Measurements from ENCODE around the gene RFC2. TPM values are rescaled to one million over a fixed set of nuclear protein-coding genes. Genes with fewer than 3 reads are reported as not detected.
"Not testable (repeated sequence)": the region's sequence is repeated elsewhere in the genome, so short reads cannot be mapped to it uniquely, and the experiment has no call there.

Gene RFC2
- total RNA-seq, 2 experiments from 2014 or later: 80.8 to 81.1 TPM

- no peaks in the 10 kb centered on the region for H3K9me3 Mint-ChIP-seq
- no peaks in the 10 kb centered on the region for H3K36me3 Mint-ChIP-seq
- peaks cover 14% of the 10 kb centered on the region for H3K4me1 Mint-ChIP-seq (ENCODE audit: low read depth)
- ChIA-PET CTCF (interaction anchor here (1.4 to 5.1 kb wide), 2 partner anchors 13 to 181 kb away, joined by 4 to 32 read pairs; no protein-coding TSS in a partner anchor), POLR2A (no interaction called here)
- intact Hi-C loops (cut with micrococcal nuclease): no loop called here
- DNase-seq: no peak
- H3K27ac Mint-ChIP-seq: no peak overlapping the region
- H3K4me3 Mint-ChIP-seq: no peak overlapping the region
- no peaks in the 10 kb centered on the region for H3K27me3 Mint-ChIP-seq
Measured at GRCh38 chr7:74220229-74220628, 34.0 kb downstream of the RFC2 start.

GRCh38 chr7:74219416-74219815 is 34.8 kb downstream of the RFC2 start:
- no peaks in the 10 kb centered on the region for H3K27me3 Mint-ChIP-seq
- H3K36me3 Mint-ChIP-seq: no peaks in the 10 kb centered on the region
- ChIA-PET POLR2A (no interaction called here), CTCF (interaction anchor here (1.4 to 5.1 kb wide), 2 partner anchors 13 to 182 kb away, joined by 4 to 32 read pairs; no protein-coding TSS in a partner anchor)
- no peak overlapping the region for H3K27ac Mint-ChIP-seq
- intact Hi-C loops (cut with micrococcal nuclease): no loop called here
- DNase-seq: no peak
- H3K4me1 Mint-ChIP-seq (ENCODE audit: low read depth): peaks cover 14% of the 10 kb centered on the region
- H3K9me3 Mint-ChIP-seq: no peaks in the 10 kb centered on the region
- no peak overlapping the region for H3K4me3 Mint-ChIP-seq

- no peaks in the 10 kb centered on the region for H3K27me3 Mint-ChIP-seq
- H3K4me3 Mint-ChIP-seq: no peak overlapping the region
- no peaks in the 10 kb centered on the region for H3K9me3 Mint-ChIP-seq
- no peaks in the 10 kb centered on the region for H3K36me3 Mint-ChIP-seq
- peaks cover 14% of the 10 kb centered on the region for H3K4me1 Mint-ChIP-seq (ENCODE audit: low read depth)
- CTCF ChIA-PET: interaction anchor here (2.1 to 5.1 kb wide), 2 partner anchors 12 to 183 kb away, joined by 11 to 32 read pairs; no protein-coding TSS in a partner anchor
- DNase-seq: no peak
- H3K27ac Mint-ChIP-seq: no peak overlapping the region
- intact Hi-C loops (cut with micrococcal nuclease): no loop called here
- POLR2A ChIA-PET: no interaction called here
Measured at GRCh38 chr7:74218343-74218698, 35.9 kb downstream of the RFC2 start.

GRCh38 chr7:74217455-74218342 is 36.5 kb downstream of the RFC2 start:
- peak; percentile 36 for DNase-seq
- H3K9me3 Mint-ChIP-seq: no peaks in the 10 kb centered on the region

GRCh38 chr7:74216361-74216761 is 37.8 kb downstream of the RFC2 start:
- H3K27ac Mint-ChIP-seq: no peak overlapping the region
- H3K27me3 Mint-ChIP-seq: no peaks in the 10 kb centered on the region
- H3K36me3 Mint-ChIP-seq: no peaks in the 10 kb centered on the region
- no peaks in the 10 kb centered on the region for H3K9me3 Mint-ChIP-seq
- H3K4me1 Mint-ChIP-seq (ENCODE audit: low read depth): peaks cover 14% of the 10 kb centered on the region
- H3K4me3 Mint-ChIP-seq: no peak overlapping the region
- ChIA-PET CTCF (interaction anchor here (5.1 kb wide), 1 partner anchor 10 kb away, joined by 32 read pairs; no protein-coding TSS in a partner anchor), POLR2A (no interaction called here)
- no peak for DNase-seq
- intact Hi-C loops (cut with micrococcal nuclease): no loop called here

More at GRCh38 chr7:74217455-74218342, 36.5 kb downstream of the RFC2 start:
- Mint-ChIP-seq H3K4me1 (ENCODE audit: low read depth) (peaks cover 14% of the 10 kb centered on the region), H3K27me3 (no peaks in the 10 kb centered on the region), H3K4me3 (no peak overlapping the region), H3K27ac (no peak overlapping the region), H3K36me3 (no peaks in the 10 kb centered on the region)
- intact Hi-C loops (cut with micrococcal nuclease): no loop called here
- ChIA-PET CTCF (interaction anchor here (2.1 to 5.1 kb wide), 2 partner anchors 11 to 183 kb away, joined by 11 to 32 read pairs; no protein-coding TSS in a partner anchor), POLR2A (interaction anchor here (0.6 kb wide), 1 partner anchor 86 kb away, joined by 4 read pairs; no protein-coding TSS in a partner anchor)

GRCh38 chr7:74215921-74216320 is 38.3 kb downstream of the RFC2 start:
- Mint-ChIP-seq H3K27ac (no peak overlapping the region), H3K4me3 (no peak overlapping the region), H3K36me3 (no peaks in the 10 kb centered on the region)

GRCh38 chr7:74214816-74215630 is 39.2 kb downstream of the RFC2 start:
- ChIA-PET POLR2A (no interaction called here), CTCF (interaction anchor here (1.7 kb wide), 1 partner anchor 186 kb away, joined by 8 read pairs; no protein-coding TSS in a partner anchor)
- Mint-ChIP-seq H3K4me3 (no peak overlapping the region), H3K36me3 (no peaks in the 10 kb centered on the region), H3K4me1 (ENCODE audit: low read depth) (peaks cover 14% of the 10 kb centered on the region), H3K9me3 (no peaks in the 10 kb centered on the region), H3K27me3 (no peaks in the 10 kb centered on the region), H3K27ac (no peak overlapping the region)
- no peak for DNase-seq
- intact Hi-C loops (cut with micrococcal nuclease): no loop called here

More at GRCh38 chr7:74215921-74216320, 38.3 kb downstream of the RFC2 start:
- no peak for DNase-seq
- H3K4me1 Mint-ChIP-seq (ENCODE audit: low read depth): peaks cover 14% of the 10 kb centered on the region
- no peaks in the 10 kb centered on the region for H3K27me3 Mint-ChIP-seq
- ChIA-PET CTCF (interaction anchor here (1.7 to 5.1 kb wide), 2 partner anchors 9 to 185 kb away, joined by 8 to 32 read pairs; no protein-coding TSS in a partner anchor), POLR2A (no interaction called here)
- intact Hi-C loops (cut with micrococcal nuclease): no loop called here
- H3K9me3 Mint-ChIP-seq: no peaks in the 10 kb centered on the region

- H3K4me3 Mint-ChIP-seq: no peak overlapping the region
- ChIA-PET CTCF (interaction anchor here (9.8 kb wide), 1 partner anchor 187 kb away, joined by 281 read pairs; no protein-coding TSS in a partner anchor), POLR2A (no interaction called here)
- H3K36me3 Mint-ChIP-seq: no peaks in the 10 kb centered on the region
- intact Hi-C loops (cut with micrococcal nuclease): no loop called here
- no peak for DNase-seq
- H3K9me3 Mint-ChIP-seq: no peaks in the 10 kb centered on the region
- no peaks in the 10 kb centered on the region for H3K27me3 Mint-ChIP-seq
- peaks cover 14% of the 10 kb centered on the region for H3K4me1 Mint-ChIP-seq (ENCODE audit: low read depth)
- no peak overlapping the region for H3K27ac Mint-ChIP-seq
Measured at GRCh38 chr7:74212661-74213060, 41.5 kb downstream of the RFC2 start.

- H3K27ac Mint-ChIP-seq; intact Hi-C loops (cut with micrococcal nuclease); H3K4me1 Mint-ChIP-seq (ENCODE audit: low read depth); H3K4me3 Mint-ChIP-seq; H3K36me3 Mint-ChIP-seq; POLR2A ChIA-PET; DNase-seq; H3K27me3 Mint-ChIP-seq; H3K9me3 Mint-ChIP-seq: not testable (repeated sequence)
- CTCF ChIA-PET: interaction anchor here (0.6 to 9.8 kb wide), 5 partner anchors 10 to 432 kb away, joined by 3 to 281 read pairs (median 4); no protein-coding TSS in a partner anchor
Measured at GRCh38 chr7:74208241-74208640, 46.0 kb downstream of the RFC2 start.

- no peaks in the 10 kb centered on the region for H3K36me3 Mint-ChIP-seq
- no peaks in the 10 kb centered on the region for H3K9me3 Mint-ChIP-seq
- ChIA-PET CTCF (interaction anchor here (0.6 to 9.8 kb wide), 9 partner anchors 11 to 206 kb away, joined by 3 to 281 read pairs (median 9); no protein-coding TSS in a partner anchor), POLR2A (interaction anchor here (0.6 to 1.5 kb wide), 2 partner anchors 14 to 193 kb away, joined by 3 to 8 read pairs; no protein-coding TSS in a partner anchor)
- no peak overlapping the region for H3K4me3 Mint-ChIP-seq
- no peak for DNase-seq
- peaks cover 6% of the 10 kb centered on the region for H3K4me1 Mint-ChIP-seq (ENCODE audit: low read depth)
- H3K27ac Mint-ChIP-seq: no peak overlapping the region
- no peaks in the 10 kb centered on the region for H3K27me3 Mint-ChIP-seq
- intact Hi-C loops (cut with micrococcal nuclease): loop anchor here (2.0 kb wide), 1 partner anchor 185 kb away; no protein-coding TSS in a partner anchor
Measured at GRCh38 chr7:74207586-74207985, 46.6 kb downstream of the RFC2 start.

- H3K27ac Mint-ChIP-seq: no peak overlapping the region
- H3K4me3 Mint-ChIP-seq: peak overlapping the region; percentile 20
- no peaks in the 10 kb centered on the region for H3K9me3 Mint-ChIP-seq
- DNase-seq: peak; percentile 85
- CTCF ChIA-PET: interaction anchor here (0.6 to 9.8 kb wide), 51 partner anchors 9 to 339 kb away, joined by 3 to 281 read pairs (median 4); partner anchors contain the start of gene RFC2
- H3K36me3 Mint-ChIP-seq: no peaks in the 10 kb centered on the region
- H3K27me3 Mint-ChIP-seq: no peaks in the 10 kb centered on the region
- POLR2A ChIA-PET: interaction anchor here (0.6 to 1.5 kb wide), 4 partner anchors 13 to 201 kb away, joined by 3 to 8 read pairs (median 4); no protein-coding TSS in a partner anchor
- intact Hi-C loops (cut with micrococcal nuclease): loop anchor here (1.0 to 2.0 kb wide), 3 partner anchors 48 to 195 kb away; partner anchors contain the start of gene RFC2
- peaks cover 6% of the 10 kb centered on the region for H3K4me1 Mint-ChIP-seq (ENCODE audit: low read depth)
Measured at GRCh38 chr7:74206589-74207120, 47.5 kb downstream of the RFC2 start.

All from activated CD4-positive, alpha-beta memory T cell treated with anti-CD3 and anti-CD28 coated beads for 36 hours (primary cell).